ENCODE measurements around the gene CLDN34. TPM values are rescaled to one million over a fixed set of nuclear protein-coding genes. Genes with fewer than 3 reads are reported as not detected.

CLDN34 gene
- total and polyA plus RNA-seq, 2 experiments from 2014 or later, result not detected

GRCh38 chrX:9955506-9955905 lies 11.7 kb upstream of the CLDN34 start:
- Histone ChIP-seq H3K4me2 (no peak overlapping the region), H2AFZ (no peak overlapping the region), H3K36me3 (ENCODE audit: insufficient read depth) (no peaks in the 10 kb centered on the region; the same call in 1 of the 2 replicates), H3F3A (replicated peaks; ENCODE audit: low read depth) (no peaks in the 10 kb centered on the region), H3K4me3 (no peak overlapping the region), H3K27me3 (ENCODE audit: insufficient read depth) (no peaks in the 10 kb centered on the region), H3K79me2 (replicated peaks; ENCODE audit: insufficient read depth) (no peaks in the 10 kb centered on the region), H4K20me1 (replicated peaks; ENCODE audit: insufficient read depth) (no peaks in the 10 kb centered on the region), H3K4me1 (ENCODE audit: insufficient read depth) (no peaks in the 10 kb centered on the region), H3K9me2 (ENCODE audit: insufficient read depth) (no peaks in the 10 kb centered on the region), H3K27ac (ENCODE audit: low read depth) (no peak overlapping the region)
- Mint-ChIP-seq H3K27ac (no peak overlapping the region), H3K4me3 (no peak overlapping the region), H3K4me1 (peaks cover 3% of the 10 kb centered on the region; the same call in 1 of the 3 replicates), H3K27me3 (ENCODE audit: insufficient read depth, low read depth, poor library complexity) (peaks cover 3% of the 10 kb centered on the region), H3K36me3 (ENCODE audit: low read depth) (peaks cover 21% of the 10 kb centered on the region; the same call in 2 of the 3 replicates), H3K9me3 (peaks cover 15% of the 10 kb centered on the region)
- DNase-seq (ENCODE audit: low spot score) (no peak), ATAC-seq (no peak)
- TF ChIP-seq, protein P1, sequence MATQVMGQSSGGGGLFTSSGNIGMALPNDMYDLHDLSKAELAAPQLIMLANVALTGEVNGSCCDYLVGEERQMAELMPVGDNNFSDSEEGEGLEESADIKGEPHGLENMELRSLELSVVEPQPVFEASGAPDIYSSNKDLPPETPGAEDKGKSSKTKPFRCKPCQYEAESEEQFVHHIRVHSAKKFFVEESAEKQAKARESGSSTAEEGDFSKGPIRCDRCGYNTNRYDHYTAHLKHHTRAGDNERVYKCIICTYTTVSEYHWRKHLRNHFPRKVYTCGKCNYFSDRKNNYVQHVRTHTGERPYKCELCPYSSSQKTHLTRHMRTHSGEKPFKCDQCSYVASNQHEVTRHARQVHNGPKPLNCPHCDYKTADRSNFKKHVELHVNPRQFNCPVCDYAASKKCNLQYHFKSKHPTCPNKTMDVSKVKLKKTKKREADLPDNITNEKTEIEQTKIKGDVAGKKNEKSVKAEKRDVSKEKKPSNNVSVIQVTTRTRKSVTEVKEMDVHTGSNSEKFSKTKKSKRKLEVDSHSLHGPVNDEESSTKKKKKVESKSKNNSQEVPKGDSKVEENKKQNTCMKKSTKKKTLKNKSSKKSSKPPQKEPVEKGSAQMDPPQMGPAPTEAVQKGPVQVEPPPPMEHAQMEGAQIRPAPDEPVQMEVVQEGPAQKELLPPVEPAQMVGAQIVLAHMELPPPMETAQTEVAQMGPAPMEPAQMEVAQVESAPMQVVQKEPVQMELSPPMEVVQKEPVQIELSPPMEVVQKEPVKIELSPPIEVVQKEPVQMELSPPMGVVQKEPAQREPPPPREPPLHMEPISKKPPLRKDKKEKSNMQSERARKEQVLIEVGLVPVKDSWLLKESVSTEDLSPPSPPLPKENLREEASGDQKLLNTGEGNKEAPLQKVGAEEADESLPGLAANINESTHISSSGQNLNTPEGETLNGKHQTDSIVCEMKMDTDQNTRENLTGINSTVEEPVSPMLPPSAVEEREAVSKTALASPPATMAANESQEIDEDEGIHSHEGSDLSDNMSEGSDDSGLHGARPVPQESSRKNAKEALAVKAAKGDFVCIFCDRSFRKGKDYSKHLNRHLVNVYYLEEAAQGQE (IDR thresholded peaks at IDR 0.05; ENCODE audit: unreplicated experiment), result no peak
- TF ChIP-seq ETS1 (IDR thresholded peaks at IDR 0.05) (no peak), CREB1 (CRISPR knock-in tag; IDR thresholded peaks at IDR 0.05; ENCODE audit: low read depth) (no peak), POLR2AphosphoS5 (IDR thresholded peaks at IDR 0.05; ENCODE audit: low read depth) (no peak), ZNF331 (CRISPR knock-in tag; IDR thresholded peaks at IDR 0.05; ENCODE audit: low read depth) (no peak), EZH2 (IDR thresholded peaks at IDR 0.05; ENCODE audit: low read depth, unreplicated experiment) (no peak)

- DNase-seq (ENCODE audit: low spot score) (no peak), ATAC-seq (no peak)
- Histone ChIP-seq H3K36me3 (ENCODE audit: insufficient read depth) (no peaks in the 10 kb centered on the region; the same call in 1 of the 2 replicates), H3K9me2 (ENCODE audit: insufficient read depth) (no peaks in the 10 kb centered on the region), H3K4me1 (ENCODE audit: insufficient read depth) (no peaks in the 10 kb centered on the region), H4K20me1 (replicated peaks; ENCODE audit: insufficient read depth) (no peaks in the 10 kb centered on the region), H2AFZ (no peak overlapping the region), H3K4me2 (no peak overlapping the region), H3K4me3 (no peak overlapping the region), H3K27ac (ENCODE audit: low read depth) (no peak overlapping the region), H3K79me2 (replicated peaks; ENCODE audit: insufficient read depth) (no peaks in the 10 kb centered on the region), H3K27me3 (ENCODE audit: insufficient read depth) (no peaks in the 10 kb centered on the region), H3F3A (replicated peaks; ENCODE audit: low read depth) (no peaks in the 10 kb centered on the region)
- Mint-ChIP-seq H3K4me1 (peaks cover 3% of the 10 kb centered on the region; the same call in 1 of the 3 replicates), H3K36me3 (ENCODE audit: low read depth) (peaks cover 6% of the 10 kb centered on the region; the same call in 2 of the 3 replicates), H3K9me3 (peaks cover 7% of the 10 kb centered on the region; the same call in 2 of the 3 replicates), H3K4me3 (no peak overlapping the region), H3K27ac (no peak overlapping the region), H3K27me3 (ENCODE audit: insufficient read depth, low read depth, poor library complexity) (peaks cover 2% of the 10 kb centered on the region)
- TF ChIP-seq, protein P2, sequence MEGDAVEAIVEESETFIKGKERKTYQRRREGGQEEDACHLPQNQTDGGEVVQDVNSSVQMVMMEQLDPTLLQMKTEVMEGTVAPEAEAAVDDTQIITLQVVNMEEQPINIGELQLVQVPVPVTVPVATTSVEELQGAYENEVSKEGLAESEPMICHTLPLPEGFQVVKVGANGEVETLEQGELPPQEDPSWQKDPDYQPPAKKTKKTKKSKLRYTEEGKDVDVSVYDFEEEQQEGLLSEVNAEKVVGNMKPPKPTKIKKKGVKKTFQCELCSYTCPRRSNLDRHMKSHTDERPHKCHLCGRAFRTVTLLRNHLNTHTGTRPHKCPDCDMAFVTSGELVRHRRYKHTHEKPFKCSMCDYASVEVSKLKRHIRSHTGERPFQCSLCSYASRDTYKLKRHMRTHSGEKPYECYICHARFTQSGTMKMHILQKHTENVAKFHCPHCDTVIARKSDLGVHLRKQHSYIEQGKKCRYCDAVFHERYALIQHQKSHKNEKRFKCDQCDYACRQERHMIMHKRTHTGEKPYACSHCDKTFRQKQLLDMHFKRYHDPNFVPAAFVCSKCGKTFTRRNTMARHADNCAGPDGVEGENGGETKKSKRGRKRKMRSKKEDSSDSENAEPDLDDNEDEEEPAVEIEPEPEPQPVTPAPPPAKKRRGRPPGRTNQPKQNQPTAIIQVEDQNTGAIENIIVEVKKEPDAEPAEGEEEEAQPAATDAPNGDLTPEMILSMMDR (conservative IDR thresholded peaks at IDR 0.05; ENCODE audit: low read depth in 2 of 2), result peak; percentile 14 to 31; a peak in 3 of 4 replicates
- TF ChIP-seq NANOG (IDR thresholded peaks at IDR 0.05; ENCODE audit: borderline replicate concordance), result no peak
Observed at GRCh38 chrX:9957743-9958142, 9.4 kb upstream of the CLDN34 start.
